ENCODE data around the gene MAFG. TPM values are rescaled to one million over a fixed set of nuclear protein-coding genes. Genes with fewer than 3 reads are reported as not detected.

The MAFG gene
- total RNA-seq, 1 experiment from 2014 or later, result 36.1 TPM

GRCh38 chr17:81903896-81904599 lies 23.5 kb downstream of the MAFG start:
- CTCF ChIA-PET, result no interaction called here
- no peak for TF ChIP-seq CTCF (IDR thresholded peaks at IDR 0.05; ENCODE audit: unreplicated experiment)
- Mint-ChIP-seq H3K4me1 (ENCODE audit: low read depth, unreplicated experiment) (no peaks in the 10 kb centered on the region), H3K9me3 (ENCODE audit: low read depth, unreplicated experiment) (no peaks in the 10 kb centered on the region), H3K4me3 (ENCODE audit: low read depth, unreplicated experiment) (no peak overlapping the region), H3K27ac (ENCODE audit: unreplicated experiment) (no peak overlapping the region), H3K27me3 (ENCODE audit: unreplicated experiment) (peaks cover 16% of the 10 kb centered on the region), H3K36me3 (ENCODE audit: insufficient read depth, unreplicated experiment) (peaks cover 46% of the 10 kb centered on the region)
- DNase-seq, result no peak
- TSS peak; percentile 13 for BruUV-seq (replicated peaks)
- intact Hi-C loops (cut with micrococcal nuclease; ENCODE audit: unreplicated experiment), result no loop called here

GRCh38 chr17:81903415-81903831 lies 24.1 kb downstream of the MAFG start:
- H3K9me3 Mint-ChIP-seq (ENCODE audit: low read depth, unreplicated experiment), result no peaks in the 10 kb centered on the region
- CTCF ChIA-PET, result no interaction called here
- DNase-seq, result no peak
- no TSS peak for BruUV-seq (replicated peaks)
- TF ChIP-seq CTCF (IDR thresholded peaks at IDR 0.05; ENCODE audit: unreplicated experiment), result no peak
- no peak overlapping the region for H3K27ac Mint-ChIP-seq (ENCODE audit: unreplicated experiment)
- intact Hi-C loops (cut with micrococcal nuclease; ENCODE audit: unreplicated experiment), result no loop called here
- H3K27me3 Mint-ChIP-seq (ENCODE audit: unreplicated experiment), result peaks cover 16% of the 10 kb centered on the region
- no peaks in the 10 kb centered on the region for H3K4me1 Mint-ChIP-seq (ENCODE audit: low read depth, unreplicated experiment)
- H3K4me3 Mint-ChIP-seq (ENCODE audit: low read depth, unreplicated experiment), result no peak overlapping the region
- peaks cover 41% of the 10 kb centered on the region for H3K36me3 Mint-ChIP-seq (ENCODE audit: insufficient read depth, unreplicated experiment)

- peaks cover 41% of the 10 kb centered on the region for H3K36me3 Mint-ChIP-seq (ENCODE audit: insufficient read depth, unreplicated experiment)
- CTCF ChIA-PET, result no interaction called here
- TF ChIP-seq CTCF (IDR thresholded peaks at IDR 0.05; ENCODE audit: unreplicated experiment), result no peak
- H3K9me3 Mint-ChIP-seq (ENCODE audit: low read depth, unreplicated experiment), result no peaks in the 10 kb centered on the region
- BruUV-seq (replicated peaks), result no TSS peak
- H3K27me3 Mint-ChIP-seq (ENCODE audit: unreplicated experiment), result peaks cover 16% of the 10 kb centered on the region
- peak; percentile 29 for DNase-seq
- intact Hi-C loops (cut with micrococcal nuclease; ENCODE audit: unreplicated experiment), result no loop called here
- H3K27ac Mint-ChIP-seq (ENCODE audit: unreplicated experiment), result no peak overlapping the region
- no peaks in the 10 kb centered on the region for H3K4me1 Mint-ChIP-seq (ENCODE audit: low read depth, unreplicated experiment)
- peak overlapping the region; percentile 30 for H3K4me3 Mint-ChIP-seq (ENCODE audit: low read depth, unreplicated experiment)
Measured at GRCh38 chr17:81902653-81903414, 24.7 kb downstream of the MAFG start.

- H3K9me3 Mint-ChIP-seq (ENCODE audit: low read depth, unreplicated experiment), result no peaks in the 10 kb centered on the region
- no peaks in the 10 kb centered on the region for H3K4me1 Mint-ChIP-seq (ENCODE audit: low read depth, unreplicated experiment)
- peak; percentile 36 for DNase-seq
- peak within 1 kb of the TSS; percentile 33 for H3K27ac Mint-ChIP-seq (ENCODE audit: unreplicated experiment)
- peaks cover 16% of the 10 kb centered on the region for H3K27me3 Mint-ChIP-seq (ENCODE audit: unreplicated experiment)
- BruUV-seq (replicated peaks), result no TSS peak
- peak within 1 kb of the TSS; percentile 30 for H3K4me3 Mint-ChIP-seq (ENCODE audit: low read depth, unreplicated experiment)
- no peak for TF ChIP-seq CTCF (IDR thresholded peaks at IDR 0.05; ENCODE audit: unreplicated experiment)
- H3K36me3 Mint-ChIP-seq (ENCODE audit: insufficient read depth, unreplicated experiment), result peaks cover 41% of the 10 kb centered on the region
- CTCF ChIA-PET, result no interaction called here
- intact Hi-C loops (cut with micrococcal nuclease; ENCODE audit: unreplicated experiment), result no loop called here
Measured at GRCh38 chr17:81902023-81902652, 25.4 kb downstream of the MAFG start, which contains the start of gene NPB. Gene NPB (plus strand): TSS chr17:81902238. CDS start chr17:81902278, 40 bp downstream.
